Embryonic facial prominence (tissue), 1 donor: ENCODE results near the gene RBBP8.
A peak's percentile ranks its signal among the peaks of the same experiment; 100 is the strongest.
"Not testable (repeated sequence)": the region's sequence is repeated elsewhere in the genome, so short reads cannot be mapped to it uniquely, and the experiment has no call there.

Source experiments
- DNase-seq: peaks from one replicate; pipeline ENCODE4 v3.0.0-alpha.2; 2016; ENCODE audit errors: extremely low spot score

RBBP8 gene

GRCh38 chr18:22933206-22933965 lies at the start of gene RBBP8:
TSS of gene RBBP8 (plus strand) at chr18:22933328. CDS start at chr18:22936852, 3,524 bp downstream.
- DNase-seq: peak; percentile 51

- no peak for DNase-seq
These were observed 49.3 kb upstream of the RBBP8 start for GRCh38 chr18:22883827-22884226.

GRCh38 chr18:22885694-22886093 lies 47.4 kb upstream of the RBBP8 start:
- DNase-seq: not testable (repeated sequence)

- DNase-seq: no peak
These were observed 33.7 kb upstream of the RBBP8 start for GRCh38 chr18:22899421-22899820.

GRCh38 chr18:22900558-22901238 lies 32.4 kb upstream of the RBBP8 start:
- no peak for DNase-seq

GRCh38 chr18:22902093-22902492 lies 31.0 kb upstream of the RBBP8 start:
- no peak for DNase-seq

GRCh38 chr18:22903248-22903647 lies 29.9 kb upstream of the RBBP8 start:
- not testable (repeated sequence) for DNase-seq

GRCh38 chr18:22912149-22912548 lies 21.0 kb upstream of the RBBP8 start:
- DNase-seq: no peak

- no peak for DNase-seq
These were observed 20.3 kb upstream of the RBBP8 start for GRCh38 chr18:22912835-22913234.

GRCh38 chr18:22913861-22914260 lies 19.3 kb upstream of the RBBP8 start:
- peak; percentile 55 for DNase-seq

- no peak for DNase-seq
These were observed 18.5 kb upstream of the RBBP8 start for GRCh38 chr18:22914633-22915032.

- no peak for DNase-seq
These were observed 17.8 kb upstream of the RBBP8 start for GRCh38 chr18:22915337-22915736.

- DNase-seq: no peak
These were observed 11.4 kb upstream of the RBBP8 start for GRCh38 chr18:22921772-22922171.

- DNase-seq: no peak
These were observed 8.5 kb upstream of the RBBP8 start for GRCh38 chr18:22924589-22924988.

GRCh38 chr18:22926454-22926853 lies 6.7 kb upstream of the RBBP8 start:
- DNase-seq: no peak

- DNase-seq: no peak
These were observed 4.8 kb upstream of the RBBP8 start for GRCh38 chr18:22928339-22928738.

GRCh38 chr18:22930089-22930713 lies 2.9 kb upstream of the RBBP8 start:
- DNase-seq: no peak

- DNase-seq: no peak
These were observed 283 bp upstream of the RBBP8 start for GRCh38 chr18:22932885-22933205.

- no peak for DNase-seq
These were observed 867 bp downstream of the RBBP8 start for GRCh38 chr18:22933966-22934423.

- DNase-seq: no peak
These were observed 1.7 kb downstream of the RBBP8 start for GRCh38 chr18:22934789-22935188.

GRCh38 chr18:22935431-22935830 lies 2.3 kb downstream of the RBBP8 start:
- no peak for DNase-seq

- DNase-seq: no peak
These were observed 3.4 kb downstream of the RBBP8 start for GRCh38 chr18:22936515-22936914.

- no peak for DNase-seq
These were observed 6.5 kb downstream of the RBBP8 start for GRCh38 chr18:22939649-22940048.
